Esophagus squamous epithelium (tissue), 4 donors: Measurements from ENCODE around the gene DUSP7.

ENCODE experiments used
- CTCF ChIP-seq, 6 experiments: fragments of 450-650 bp in 4 of 6; fragments of 200-600 bp in 2 of 6; sonication (generic) in 2 of 6; IDR thresholded peaks; one replicate each; pipeline ENCODE4 v1.5.1; 2016 to 2019; ENCODE audit warnings: antibody characterized with exemption in 6 of 6, mild to moderate bottlenecking in 4 of 6, moderate library complexity in 4 of 6
- POLR2A ChIP-seq, 4 donors: fragments of 450-650 bp; IDR thresholded peaks; one replicate each; pipeline ENCODE4 v1.6.1; 2017; ENCODE audit warnings: antibody characterized with exemption in 4 of 4, mild to moderate bottlenecking in 4 of 4, moderate library complexity in 3 of 4

- TF ChIP-seq CTCF (IDR thresholded peaks at IDR 0.05) (peak in 2 of 6 experiments; percentile 19 to 24), POLR2A (IDR thresholded peaks at IDR 0.05) (no peak)
Observed at GRCh38 chr3:52055537-52056351, 627 bp downstream of the DUSP7 start.
